GM12878 (cell line): Measurements from ENCODE around the gene RELT. TPM values are rescaled to one million over a fixed set of nuclear protein-coding genes. Genes with fewer than 3 reads are reported as not detected.

ENCODE experiments used
- ATAC-seq: fragments of 200-7000 bp; cut with Tn5 transposase; 3 replicates; pipeline ENCODE4 v1.9.1; 2020; ENCODE audit warnings: mild to moderate bottlenecking, moderate library complexity
- BruUV-seq: library from RNA; stranded (reverse); fragments of 400-500 nt; replicated peaks from 2 replicates; lab custom pipeline; 2021; lab: Mats Ljungman, UMichigan
- CTCF ChIA-PET: fragments of 300-600 bp; sonication (Branson Sonifier 250); formaldehyde crosslinking; extraction: SDS; loops from one replicate; lab custom pipeline; 2021; ENCODE audit warnings: inconsistent platforms; lab: Yijun Ruan, JAX
- POLR2A ChIA-PET: fragments of 350-600 bp; formaldehyde crosslinking; extraction: SDS; loops from one replicate; lab custom pipeline; 2021; ENCODE audit warnings: inconsistent platforms; lab: Charles Lee
- RAD21 ChIA-PET: fragments of 300-600 bp; sonication (Branson Sonifier 250); formaldehyde crosslinking; loops from one replicate; lab custom pipeline; 2023; ENCODE audit warnings: antibody characterized with exemption; ENCODE audit not compliant: unreplicated experiment; lab: Charles Lee
- SMC1A ChIA-PET: fragments of 300-600 bp; sonication (Branson Sonifier 250); formaldehyde crosslinking; loops from one replicate; lab custom pipeline; 2023; ENCODE audit not compliant: unreplicated experiment, uncharacterized antibody; lab: Charles Lee
- DNase-seq: peaks from one replicate; pipeline ENCODE4 v3.0.0-alpha.2; 2011; ENCODE audit warnings: low read depth, low spot score
- FAIRE-seq: peaks from 3 replicates; lab custom pipeline; 2011; peaks lifted over from hg19 to GRCh38; lab: Jason Lieb, UNC
- H2AFZ ChIP-seq: 2 replicates; pipeline ENCODE4 v1.6.0; 2011; ENCODE audit warnings: low read depth, low read length, control low read depth; ENCODE audit not compliant: control insufficient read depth
- H3K27ac ChIP-seq: 2 replicates; pipeline ENCODE4 v1.5.1; 2011; ENCODE audit warnings: control low read depth; ENCODE audit not compliant: control insufficient read depth, insufficient read depth
- H3K27me3 ChIP-seq, 2 experiments: replicated peaks in 1 of 2; 2 replicates each; pipeline versions ENCODE4 v1.6.0 to v1.6.1; 2011; ENCODE audit warnings: low read length in 1 of 2; ENCODE audit not compliant: control insufficient read depth in 2 of 2, insufficient read depth in 2 of 2
- H3K36me3 ChIP-seq, 2 experiments: 2 replicates each; pipeline ENCODE4 v1.5.1; 2011; ENCODE audit warnings: low read length in 1 of 2; ENCODE audit not compliant: control insufficient read depth in 2 of 2, insufficient read depth in 2 of 2
- H3K4me1 ChIP-seq: 2 replicates; pipeline ENCODE4 v1.6.1; 2011; ENCODE audit warnings: mild to moderate bottlenecking, low read length, moderate library complexity, mixed read lengths; ENCODE audit not compliant: control insufficient read depth, insufficient read depth
- H3K4me2 ChIP-seq: 2 replicates; pipeline ENCODE4 v1.6.0; 2011; ENCODE audit warnings: control low read depth; ENCODE audit not compliant: control insufficient read depth, insufficient read depth
- H3K4me3 ChIP-seq: fragments of 200-600 bp; sonication (generic); 2 replicates; pipeline ENCODE4 v1.5.1; 2016
- H3K79me2 ChIP-seq: 2 replicates; pipeline ENCODE4 v1.6.0; 2011; ENCODE audit warnings: low read length; ENCODE audit not compliant: control insufficient read depth, insufficient read depth
- H3K9ac ChIP-seq: 2 replicates; pipeline ENCODE4 v1.8.0; 2011; ENCODE audit warnings: low read length, control low read depth, mixed read lengths; ENCODE audit not compliant: control insufficient read depth, insufficient read depth
- H3K9me3 ChIP-seq: replicated peaks from 3 replicates; pipeline ENCODE4 v1.5.1; 2011; ENCODE audit warnings: mild to moderate bottlenecking, low read length; ENCODE audit not compliant: control insufficient read depth, insufficient read depth
- H4K20me1 ChIP-seq: 2 replicates; pipeline ENCODE4 v1.6.0; 2011; ENCODE audit not compliant: control insufficient read depth, insufficient read depth
- ATF7 ChIP-seq: fragments of 450-650 bp; IDR thresholded peaks from 2 replicates; pipeline ENCODE4 v1.6.1; 2016; ENCODE audit warnings: low read depth, mild to moderate bottlenecking
- BHLHE40 ChIP-seq, 2 experiments: fragments of 450-650 bp in 1 of 2; IDR thresholded peaks; 2 replicates each; pipeline ENCODE4 v1.6.1; 2011 to 2017; ENCODE audit warnings: low read depth in 2 of 2, borderline replicate concordance in 1 of 2, improper control_type of control experiment in 1 of 2, low read length in 1 of 2, mild to moderate bottlenecking in 1 of 2
- CBX5 ChIP-seq: sonication (generic); IDR thresholded peaks from 2 replicates; pipeline ENCODE4 v1.6.1; 2016; ENCODE audit warnings: low read depth, moderate library complexity, mild to moderate bottlenecking, inconsistent platforms
- FOS ChIP-seq: IDR thresholded peaks from 3 replicates; pipeline ENCODE4 v1.6.1; 2011; ENCODE audit warnings: borderline replicate concordance; ENCODE audit not compliant: insufficient read length; ENCODE audit errors: extremely low read depth
- FOXK2 ChIP-seq: fragments of 450-650 bp; IDR thresholded peaks from 2 replicates; pipeline ENCODE4 v1.6.1; 2017; ENCODE audit warnings: mild to moderate bottlenecking, moderate library complexity
- IKZF2 ChIP-seq, 2 experiments: fragments of 450-650 bp; IDR thresholded peaks; 2 replicates each; pipeline ENCODE4 v1.6.1; 2017; ENCODE audit warnings: mild to moderate bottlenecking in 2 of 2, moderate library complexity in 2 of 2
- NBN ChIP-seq: fragments of 450-650 bp; IDR thresholded peaks from 2 replicates; pipeline ENCODE4 v1.6.1; 2016
- NFXL1 ChIP-seq: fragments of 450-650 bp; IDR thresholded peaks from 2 replicates; pipeline ENCODE4 v1.6.1; 2017; ENCODE audit warnings: antibody characterized with exemption, mild to moderate bottlenecking, borderline replicate concordance
- NR2C2 ChIP-seq: IDR thresholded peaks from 2 replicates; pipeline ENCODE4 v1.6.1; 2011; ENCODE audit warnings: borderline replicate concordance, low read depth; ENCODE audit not compliant: control insufficient read depth, insufficient read length
- NRF1 ChIP-seq: conservative IDR thresholded peaks from 2 replicates; pipeline ENCODE4 v1.6.1; 2011; ENCODE audit warnings: mild to moderate bottlenecking, low read depth, low read length, improper control_type of control experiment
- POLR2AphosphoS5 ChIP-seq: IDR thresholded peaks from 2 replicates; pipeline ENCODE4 v1.6.1; 2011; ENCODE audit warnings: mild to moderate bottlenecking, low read length, inconsistent platforms
- POU2F2 ChIP-seq: IDR thresholded peaks from 3 replicates; pipeline ENCODE4 v1.6.1; 2011; ENCODE audit warnings: low read depth, mild to moderate bottlenecking, low read length, borderline replicate concordance
- RBBP5 ChIP-seq: fragments of 200-600 bp; sonication (generic); conservative IDR thresholded peaks from 2 replicates; pipeline ENCODE4 v1.6.1; 2016
- RUNX3 ChIP-seq: IDR thresholded peaks from 2 replicates; pipeline ENCODE4 v1.6.1; 2012; ENCODE audit warnings: low read length, inconsistent platforms
- SMC3 ChIP-seq: IDR thresholded peaks from 2 replicates; pipeline ENCODE4 v1.6.1; 2011; ENCODE audit warnings: low read length, improper control_type of control experiment, borderline replicate concordance
- TCF12 ChIP-seq: IDR thresholded peaks from 2 replicates; pipeline ENCODE4 v1.6.1; 2011; ENCODE audit warnings: low read depth, mild to moderate bottlenecking, low read length
- WGBS: methylation state at CpG from one replicate; pipeline ENCODE4 v1.1.6; 2016; ENCODE audit warnings: low lambda C conversion rate; ENCODE audit not compliant: insufficient replicate concordance, insufficient coverage; ENCODE audit errors: missing lambda C conversion rate; 5-methylcytosine and 5-hydroxymethylcytosine counted together
- in situ Hi-C: fragments of 300-500 bp; cut with MboI; formaldehyde crosslinking; loops from 9 replicates; pipeline ENCODE4 v1.14.3; 2018; ENCODE audit warnings: mixed read lengths
- intact Hi-C: fragments of 100-400 bp; cut with micrococcal nuclease; formaldehyde crosslinking; loops from one replicate; pipeline ENCODE4 v1.14.2; 2022; ENCODE audit not compliant: unreplicated experiment
- polyA plus RNA-seq, 11 experiments: library from polyadenylated mRNA; depleted of rRNA in 4 of 11; unstranded in 6 of 11; stranded (reverse) in 5 of 11; fragments of >200 nt; fragmentation: Nextera tagmentation in 4 of 11; fragmentation: Illumina TruSeq in 1 of 11; extraction: Ambion mirVana in 4 of 11; extraction: Trizol in 1 of 11; gene quantifications; 1 replicate in 1 of 11; 2 replicates in 10 of 11; pipeline versions ENCODE4 v1.2.1 to v1.2.3, GENCODE V29; 2011 to 2016; ENCODE audit warnings: inconsistent platforms in 2 of 11, missing spikeins in 2 of 11, low read depth in 1 of 11
- total RNA-seq, 4 experiments: library from RNA; depleted of rRNA in 3 of 4; stranded (reverse); fragments of >200 nt in 3 of 4; fragmentation: Illumina TruSeq in 1 of 4; extraction: Trizol in 1 of 4; gene quantifications; 2 replicates each; pipeline versions ENCODE4 v1.2.1 to v1.2.3, GENCODE V29; 2013 to 2021
- TF ChIP-seq, protein P1 (sequence below): IDR thresholded peaks from 2 replicates; pipeline ENCODE4 v1.6.1; 2011; ENCODE audit warnings: low read depth, mild to moderate bottlenecking, low read length, moderate library complexity, borderline replicate concordance; ENCODE audit errors: extremely low read depth
- TF ChIP-seq, protein P2 (sequence below): fragments of 450-650 bp; IDR thresholded peaks from 2 replicates; pipeline ENCODE4 v1.6.1; 2016; ENCODE audit warnings: mild to moderate bottlenecking

RELT gene
- total and polyA plus RNA-seq, 10 of the 15 experiments (the other 5 are each of a cell fraction or from before 2014, with no cell fraction given): 1.2 to 28.5 (median 10.8) TPM

DNA sequence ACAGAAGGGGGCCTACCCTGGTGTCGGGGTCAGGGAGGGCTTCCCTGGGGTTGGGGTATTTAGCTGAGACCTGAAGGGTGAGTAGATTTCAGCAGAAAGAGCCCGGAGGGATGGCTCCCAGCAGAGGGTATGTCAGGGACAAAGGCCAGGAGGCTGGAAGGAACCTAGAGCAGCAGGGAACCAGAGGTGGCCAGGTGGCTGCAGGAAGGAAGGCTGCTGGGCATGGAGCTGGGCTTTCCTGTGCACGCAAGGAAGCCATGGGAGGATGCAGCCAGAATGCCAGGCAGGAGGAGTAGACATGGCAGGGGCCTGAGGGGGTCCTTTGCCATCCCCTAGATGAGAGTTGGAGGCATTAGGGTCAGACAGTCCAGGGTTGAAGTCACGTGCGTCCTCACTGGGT is 27.4 kb upstream of the RELT start:
- FAIRE-seq (no peak), ATAC-seq (no peak), DNase-seq (no peak)
- RAD21 ChIA-PET: interaction anchor here (0.8 to 5.6 kb wide), 5 partner anchors 38 to 311 kb away, joined by 3 to 64 read pairs (median 4); no protein-coding TSS in a partner anchor
- no peak overlapping the region for H3K4me3 ChIP-seq
- H2AFZ ChIP-seq: no peak overlapping the region
- intact Hi-C loops (no loop called here), in situ Hi-C loops (no loop called here)
- CTCF ChIA-PET: interaction anchor here (0.7 to 15.3 kb wide), 8 partner anchors 13 to 312 kb away, joined by 3 to 400 read pairs (median 4); no protein-coding TSS in a partner anchor
- no peaks in the 10 kb centered on the region for H3K79me2 ChIP-seq
- H3K27me3 ChIP-seq: no peaks in the 10 kb centered on the region
- no TSS peak for BruUV-seq
- no peaks in the 10 kb centered on the region for H3K9me3 ChIP-seq
- POLR2A ChIA-PET: no interaction called here
- peaks cover 0 to 3% of the 10 kb centered on the region in 2 experiments; a peak in 2 of 4 replicates for H3K36me3 ChIP-seq
- 30% methylated on average over 5 of the region's 5 CpGs for WGBS
- SMC1A ChIA-PET: no interaction called here
- H3K27ac ChIP-seq: no peak overlapping the region
- no peak overlapping the region for H3K4me2 ChIP-seq
- H3K4me1 ChIP-seq: no peaks in the 10 kb centered on the region
- TF ChIP-seq RBBP5 (no peak), NR2C2 (no peak), RUNX3 (no peak)
- no peak overlapping the region for H3K9ac ChIP-seq
- H4K20me1 ChIP-seq: no peaks in the 10 kb centered on the region

DNA sequence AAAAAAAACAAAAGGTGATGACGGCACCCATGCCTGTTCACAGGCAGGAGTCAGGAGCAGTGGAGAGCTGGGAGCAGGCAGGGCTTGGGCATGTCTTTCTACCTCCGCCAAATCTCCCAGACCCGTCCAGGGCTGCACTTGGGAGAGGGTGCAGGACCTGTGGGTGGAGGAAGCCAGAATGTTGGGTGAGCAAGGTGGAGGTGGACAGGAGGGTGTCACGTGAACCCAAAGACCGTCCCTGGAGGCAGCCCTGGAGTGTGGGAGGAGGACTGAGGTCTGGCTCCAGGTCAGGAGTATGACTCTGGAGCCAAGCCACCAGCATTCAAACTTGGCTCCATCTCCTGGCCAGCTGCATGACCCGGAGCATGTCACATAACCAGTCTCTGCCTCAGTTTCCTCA is 26.6 kb upstream of the RELT start:
- ChIA-PET CTCF (interaction anchor here (0.7 to 15.3 kb wide), 11 partner anchors 14 to 311 kb away, joined by 3 to 400 read pairs (median 6); no protein-coding TSS in a partner anchor), SMC1A (interaction anchor here (2.3 to 3.8 kb wide), 2 partner anchors 35 to 311 kb away, joined by 10 to 60 read pairs; no protein-coding TSS in a partner anchor), POLR2A (no interaction called here), RAD21 (interaction anchor here (1.0 to 5.6 kb wide), 6 partner anchors 37 to 311 kb away, joined by 3 to 71 read pairs (median 8); no protein-coding TSS in a partner anchor)
- intact Hi-C loops (loop anchor here (2.0 kb wide), 1 partner anchor 311 kb away; no protein-coding TSS in a partner anchor), in situ Hi-C loops (loop anchor here (5.0 kb wide), 1 partner anchor 313 kb away; no protein-coding TSS in a partner anchor)
- Histone ChIP-seq H3K27me3 (no peaks in the 10 kb centered on the region), H2AFZ (no peak overlapping the region), H3K9ac (no peak overlapping the region), H3K4me3 (no peak overlapping the region), H4K20me1 (no peaks in the 10 kb centered on the region), H3K4me2 (no peak overlapping the region), H3K36me3 (peaks cover 0 to 3% of the 10 kb centered on the region in 2 experiments; a peak in 2 of 4 replicates), H3K9me3 (no peaks in the 10 kb centered on the region), H3K79me2 (no peaks in the 10 kb centered on the region), H3K4me1 (no peaks in the 10 kb centered on the region), H3K27ac (no peak overlapping the region)
- 28% methylated on average over 6 of the region's 6 CpGs for WGBS
- BruUV-seq: no TSS peak
- FAIRE-seq (no peak), DNase-seq (no peak), ATAC-seq (no peak)
- TF ChIP-seq, protein P1, sequence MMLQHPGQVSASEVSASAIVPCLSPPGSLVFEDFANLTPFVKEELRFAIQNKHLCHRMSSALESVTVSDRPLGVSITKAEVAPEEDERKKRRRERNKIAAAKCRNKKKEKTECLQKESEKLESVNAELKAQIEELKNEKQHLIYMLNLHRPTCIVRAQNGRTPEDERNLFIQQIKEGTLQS: no peak
- no peak for TF ChIP-seq BHLHE40 (IDR thresholded peaks at IDR 0.05; ENCODE audit: borderline replicate concordance in 1 of 2, low read depth in 2 of 2, low read length in 1 of 2)
- no peak for TF ChIP-seq FOXK2
- no peak for TF ChIP-seq TCF12
- TF ChIP-seq, protein P2, sequence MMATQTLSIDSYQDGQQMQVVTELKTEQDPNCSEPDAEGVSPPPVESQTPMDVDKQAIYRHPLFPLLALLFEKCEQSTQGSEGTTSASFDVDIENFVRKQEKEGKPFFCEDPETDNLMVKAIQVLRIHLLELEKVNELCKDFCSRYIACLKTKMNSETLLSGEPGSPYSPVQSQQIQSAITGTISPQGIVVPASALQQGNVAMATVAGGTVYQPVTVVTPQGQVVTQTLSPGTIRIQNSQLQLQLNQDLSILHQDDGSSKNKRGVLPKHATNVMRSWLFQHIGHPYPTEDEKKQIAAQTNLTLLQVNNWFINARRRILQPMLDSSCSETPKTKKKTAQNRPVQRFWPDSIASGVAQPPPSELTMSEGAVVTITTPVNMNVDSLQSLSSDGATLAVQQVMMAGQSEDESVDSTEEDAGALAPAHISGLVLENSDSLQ: no peak
- no peak for TF ChIP-seq IKZF2 (IDR thresholded peaks at IDR 0.05)
- no peak for TF ChIP-seq NRF1
- TF ChIP-seq NFXL1: no peak
- TF ChIP-seq POU2F2: no peak
- TF ChIP-seq FOS: no peak
- TF ChIP-seq SMC3: no peak
- TF ChIP-seq POLR2AphosphoS5: no peak
- no peak for TF ChIP-seq ATF7
- TF ChIP-seq NBN: no peak
- TF ChIP-seq CBX5: no peak
